Sigmoid colon (tissue), 7 donors: ENCODE data around the gene MAU2. TPM values are rescaled to one million over a fixed set of nuclear protein-coding genes. Genes with fewer than 3 reads are reported as not detected.

Experiments
- DNase-seq: peaks from one replicate; pipeline ENCODE4 v3.0.0-alpha.2; 2019
- H3K27ac ChIP-seq, 4 donors: fragments of 200-600 bp; sonication (generic); one replicate each; pipeline ENCODE4 v1.5.1; 2016 to 2019; ENCODE audit warnings: mild to moderate bottlenecking in 1 of 4
- H3K27me3 ChIP-seq, 3 donors: fragments of 200-600 bp; sonication (generic); one replicate each; pipeline ENCODE4 v1.5.1; 2019; ENCODE audit warnings: mild to moderate bottlenecking in 1 of 3
- H3K36me3 ChIP-seq, 4 donors: fragments of 200-600 bp; sonication (generic); one replicate each; pipeline ENCODE4 v1.5.1; 2016 to 2019
- H3K4me1 ChIP-seq, 4 donors: fragments of 200-600 bp; sonication (generic); one replicate each; pipeline ENCODE4 v1.5.1; 2017 to 2019
- H3K4me3 ChIP-seq, 4 donors: fragments of 200-600 bp; sonication (generic); one replicate each; pipeline ENCODE4 v1.5.1; 2017 to 2019; ENCODE audit warnings: mild to moderate bottlenecking in 2 of 4, moderate library complexity in 1 of 4
- H3K9me3 ChIP-seq, 4 donors: fragments of 200-600 bp in 3 of 4; sonication (generic) in 3 of 4; one replicate each; pipeline versions ENCODE4 v1.5.1 to v1.6.1; 2013 to 2019
- CTCF ChIP-seq, 4 experiments: fragments of 450-650 bp in 3 of 4; fragments of 200-600 bp in 1 of 4; IDR thresholded peaks; one replicate each; pipeline ENCODE4 v1.5.1; 2016 to 2019; ENCODE audit warnings: antibody characterized with exemption in 4 of 4, mild to moderate bottlenecking in 3 of 4, moderate library complexity in 2 of 4
- EP300 ChIP-seq, 4 donors: sonication (generic); formaldehyde crosslinking; IDR thresholded peaks; one replicate each; pipeline ENCODE4 v1.6.1; 2017; ENCODE audit warnings: antibody characterized with exemption in 4 of 4
- POLR2A ChIP-seq, 2 donors: fragments of 450-650 bp; IDR thresholded peaks; one replicate each; pipeline ENCODE4 v1.6.1; 2016; ENCODE audit warnings: antibody characterized with exemption in 2 of 2, mild to moderate bottlenecking in 2 of 2, moderate library complexity in 2 of 2
- POLR2AphosphoS5 ChIP-seq, 4 donors: sonication (generic); formaldehyde crosslinking; IDR thresholded peaks; one replicate each; pipeline ENCODE4 v1.6.1; 2017; ENCODE audit warnings: antibody characterized with exemption in 4 of 4
- WGBS, 2 donors: extraction: QIAGEN DNeasy Blood & Tissue Kit; methylation state at CpG; one replicate each; pipeline ENCODE4 v1.1.7; 2013; 5-methylcytosine and 5-hydroxymethylcytosine counted together
- intact Hi-C: fragments of 100-400 bp; cut with DNase I; formaldehyde crosslinking; loops from one replicate; pipeline ENCODE4 v1.15.1; 2023
- polyA plus RNA-seq, 3 donors: library from polyadenylated mRNA; stranded (reverse); fragments of 200-250 nt; gene quantifications; one replicate each; pipeline ENCODE4 v1.2.3, GENCODE V29; 2013
- total RNA-seq, 4 donors: library from RNA; depleted of rRNA; stranded (reverse); fragments of >200 nt; gene quantifications; one replicate each; pipeline ENCODE4 v1.1.0, GENCODE V29; 2016
- donor health status: healthy with polysubstance abuse.
- donor health status: Bipolar disorder and iron deficiency.
- donor health status: healthy.

The MAU2 gene
- total and polyA plus RNA-seq, 7 donors = 7.8 to 94.4 (median 33.3) TPM

GRCh38 chr19:19337120-19337519 is 16.5 kb downstream of the MAU2 start:
- intact Hi-C loops = no loop called here
- no peak for TF ChIP-seq POLR2AphosphoS5 (IDR thresholded peaks at IDR 0.05)
- TF ChIP-seq EP300 (IDR thresholded peaks at IDR 0.05) = no peak
- no peak for TF ChIP-seq POLR2A (IDR thresholded peaks at IDR 0.05)
- no peak for TF ChIP-seq CTCF (IDR thresholded peaks at IDR 0.05)
- Histone ChIP-seq H3K4me3 (no peak overlapping the region), H3K27me3 (no peaks in the 10 kb centered on the region), H3K36me3 (peaks cover 49 to 99% (median 62%) of the 10 kb centered on the region in 4 donors), H3K27ac (no peak overlapping the region), H3K9me3 (no peaks in the 10 kb centered on the region), H3K4me1 (no peaks in the 10 kb centered on the region)
- no peak for DNase-seq
- 92 to 94% methylated on average over 17 of the region's 17 CpGs for WGBS, 2 donors

- Histone ChIP-seq H3K27me3 (no peaks in the 10 kb centered on the region), H3K9me3 (no peaks in the 10 kb centered on the region), H3K36me3 (peaks cover 53 to 99% (median 71%) of the 10 kb centered on the region in 4 donors), H3K27ac (no peak overlapping the region), H3K4me3 (no peak overlapping the region), H3K4me1 (no peaks in the 10 kb centered on the region)
- TF ChIP-seq EP300 (IDR thresholded peaks at IDR 0.05) = no peak
- TF ChIP-seq POLR2A (IDR thresholded peaks at IDR 0.05) = no peak
- no peak for TF ChIP-seq POLR2AphosphoS5 (IDR thresholded peaks at IDR 0.05)
- no peak for TF ChIP-seq CTCF (IDR thresholded peaks at IDR 0.05)
- intact Hi-C loops = no loop called here
- no peak for DNase-seq
- WGBS, 2 donors = 92 to 96% methylated on average over 7 of the region's 7 CpGs
These were observed 17.5 kb downstream of the MAU2 start for GRCh38 chr19:19338082-19338481.

- intact Hi-C loops = loop anchor here (10.0 kb wide), 1 partner anchor 196 kb away; no protein-coding TSS in a partner anchor
- WGBS, 2 donors = 93 to 96% methylated on average over 11 of the region's 11 CpGs
These were observed 20.4 kb downstream of the MAU2 start for GRCh38 chr19:19341026-19341425.

GRCh38 chr19:19342086-19343015 is 21.7 kb downstream of the MAU2 start:
- Histone ChIP-seq H3K4me1 (no peaks in the 10 kb centered on the region), H3K4me3 (no peak overlapping the region), H3K27ac (no peak overlapping the region), H3K36me3 (peaks cover 72 to 100% (median 86%) of the 10 kb centered on the region in 4 donors), H3K9me3 (no peaks in the 10 kb centered on the region), H3K27me3 (no peaks in the 10 kb centered on the region)
- intact Hi-C loops = loop anchor here (10.0 kb wide), 1 partner anchor 198 kb away; no protein-coding TSS in a partner anchor
- TF ChIP-seq CTCF (IDR thresholded peaks at IDR 0.05) (peak; percentile 50 to 85 (median 68)), POLR2AphosphoS5 (IDR thresholded peaks at IDR 0.05) (peak in 2 of 4 donors; percentile 21 to 37), POLR2A (IDR thresholded peaks at IDR 0.05) (no peak)
- DNase-seq = no peak
- WGBS, 2 donors = 63 to 78% methylated on average over 28 of the region's 28 CpGs

More at GRCh38 chr19:19341026-19341425, 20.4 kb downstream of the MAU2 start:
- Histone ChIP-seq H3K36me3 (peaks cover 72 to 100% (median 87%) of the 10 kb centered on the region in 4 donors), H3K27ac (no peak overlapping the region), H3K4me1 (no peaks in the 10 kb centered on the region), H3K27me3 (no peaks in the 10 kb centered on the region), H3K4me3 (no peak overlapping the region), H3K9me3 (no peaks in the 10 kb centered on the region)
- DNase-seq = no peak
- TF ChIP-seq POLR2AphosphoS5 (IDR thresholded peaks at IDR 0.05) (no peak), CTCF (IDR thresholded peaks at IDR 0.05) (no peak), EP300 (IDR thresholded peaks at IDR 0.05) (no peak), POLR2A (IDR thresholded peaks at IDR 0.05) (no peak)
